OCI-LY7 (cell line): ENCODE results near the gene DPYSL5. TPM values are rescaled to one million over a fixed set of nuclear protein-coding genes. Genes with fewer than 3 reads are reported as not detected.

Source experiments
- BruUV-seq: library from RNA; stranded (reverse); fragments of 400-500 nt; replicated peaks from 2 replicates; lab custom pipeline; 2021; lab: Mats Ljungman, UMichigan
- CTCF ChIA-PET: fragments of 300-600 bp; sonication (Branson Sonifier 250); formaldehyde crosslinking; loops from one replicate; lab custom pipeline; 2022; ENCODE audit warnings: antibody characterized with exemption; ENCODE audit not compliant: unreplicated experiment; lab: Charles Lee
- POLR2A ChIA-PET: fragments of 300-600 bp; sonication (Branson Sonifier 250); formaldehyde crosslinking; loops from one replicate; lab custom pipeline; 2022; ENCODE audit warnings: antibody characterized with exemption; lab: Charles Lee
- DNase-seq: peaks from one replicate; pipeline ENCODE4 v3.0.0-alpha.2; 2015; ENCODE audit warnings: low spot score
- H2AFZ ChIP-seq: fragments of 200-600 bp; sonication (generic), shearing (Covaris generic); 2 replicates; pipeline ENCODE4 v1.6.1; 2014; ENCODE audit warnings: mild to moderate bottlenecking, antibody characterized with exemption, low read length, moderate library complexity
- H3K27ac ChIP-seq: fragments of 200-600 bp; sonication (generic); 2 replicates; pipeline ENCODE4 v1.5.1; 2014; ENCODE audit warnings: mixed run types, low read depth, mild to moderate bottlenecking, moderate library complexity, low read length, inconsistent platforms; ENCODE audit not compliant: poor library complexity, severe bottlenecking
- H3K36me3 ChIP-seq: fragments of 200-600 bp; sonication (generic); 2 replicates; pipeline ENCODE4 v1.6.1; 2014; ENCODE audit warnings: mild to moderate bottlenecking, antibody characterized with exemption, low read length, moderate library complexity, mixed read lengths; ENCODE audit not compliant: insufficient read depth
- H3K4me1 ChIP-seq: fragments of 200-600 bp; sonication (generic); 2 replicates; pipeline ENCODE4 v1.5.1; 2014; ENCODE audit warnings: mild to moderate bottlenecking, low read length; ENCODE audit not compliant: insufficient read depth, poor library complexity, severe bottlenecking
- H3K4me2 ChIP-seq: fragments of 200-600 bp; sonication (generic); 2 replicates; pipeline ENCODE4 v1.6.1; 2014; ENCODE audit warnings: mild to moderate bottlenecking, low read length
- H3K4me3 ChIP-seq: fragments of 200-600 bp; sonication (generic); 2 replicates; pipeline ENCODE4 v1.5.1; 2014; ENCODE audit warnings: mild to moderate bottlenecking, low read depth, low read length; ENCODE audit not compliant: poor library complexity, severe bottlenecking
- H3K79me2 ChIP-seq: fragments of 200-600 bp; sonication (generic); 2 replicates; pipeline ENCODE4 v1.6.1; 2016; ENCODE audit warnings: low read depth, mild to moderate bottlenecking, low read length, moderate library complexity, mixed read lengths; ENCODE audit not compliant: insufficient read depth
- H3K9me2 ChIP-seq: fragments of 200-600 bp; sonication (generic); 2 replicates; pipeline ENCODE4 v1.6.1; 2016; ENCODE audit warnings: mild to moderate bottlenecking, low read length, mixed read lengths; ENCODE audit not compliant: insufficient read depth
- H3K9me3 ChIP-seq: fragments of 200-600 bp; sonication (generic); 2 replicates; pipeline ENCODE4 v1.6.1; 2014; ENCODE audit warnings: mild to moderate bottlenecking, mixed run types, low read length, mixed read lengths
- H4K20me1 ChIP-seq: fragments of 200-600 bp; sonication (generic); 2 replicates; pipeline ENCODE4 v1.6.1; 2014; ENCODE audit warnings: mild to moderate bottlenecking, antibody characterized with exemption, low read length, moderate library complexity, mixed read lengths; ENCODE audit not compliant: insufficient read depth
- CTCF ChIP-seq: fragments of 200-600 bp; sonication (generic); conservative IDR thresholded peaks from 2 replicates; pipeline ENCODE4 v1.5.1; 2014; ENCODE audit warnings: mild to moderate bottlenecking, antibody characterized with exemption, low read length, moderate library complexity, mixed read lengths
- EZH2phosphoT487 ChIP-seq: fragments of 200-600 bp; sonication (generic); IDR thresholded peaks from 2 replicates; pipeline ENCODE4 v1.6.1; 2018; ENCODE audit warnings: low read depth, borderline replicate concordance, mild to moderate bottlenecking, mixed run types, antibody characterized with exemption, low read length, moderate library complexity, mixed read lengths
- intact Hi-C: fragments of 100-400 bp; cut with micrococcal nuclease; formaldehyde crosslinking; loops from one replicate; pipeline ENCODE4 v1.10.0; 2022; ENCODE audit not compliant: unreplicated experiment
- total RNA-seq, 2 experiments: library from RNA; depleted of rRNA in 1 of 2; stranded (reverse); fragments of >200 nt in 1 of 2; shearing (Covaris generic) in 1 of 2; gene quantifications; 2 replicates each; pipeline ENCODE4 v1.2.3, GENCODE V29; 2014 to 2022

The DPYSL5 gene
- total RNA-seq, 2 experiments from 2014 or later = not detected

GRCh38 chr2:26860211-26860850 lies 12.4 kb downstream of the DPYSL5 start:
- H4K20me1 ChIP-seq = no peaks in the 10 kb centered on the region
- ChIA-PET CTCF (interaction anchor here (1.2 kb wide), 1 partner anchor 62 kb away, joined by 3 read pairs; no protein-coding TSS in a partner anchor), POLR2A (no interaction called here)
- intact Hi-C loops = no loop called here
- H3K4me2 ChIP-seq = no peak overlapping the region
- no peaks in the 10 kb centered on the region for H3K79me2 ChIP-seq
- no TSS peak for BruUV-seq
- no peaks in the 10 kb centered on the region for H3K9me3 ChIP-seq
- H3K4me3 ChIP-seq = no peak overlapping the region
- no peaks in the 10 kb centered on the region for H3K4me1 ChIP-seq
- H3K9me2 ChIP-seq = no peaks in the 10 kb centered on the region
- H3K27ac ChIP-seq = no peak overlapping the region
- no peak for DNase-seq
- no peak overlapping the region for H2AFZ ChIP-seq
- no peak for TF ChIP-seq EZH2phosphoT487
- no peak for TF ChIP-seq CTCF
- H3K36me3 ChIP-seq = no peaks in the 10 kb centered on the region

GRCh38 chr2:26861610-26862224 lies 13.8 kb downstream of the DPYSL5 start:
- BruUV-seq = no TSS peak
- CTCF ChIA-PET = interaction anchor here (0.7 kb wide), 1 partner anchor 9 kb away, joined by 3 read pairs; no protein-coding TSS in a partner anchor
- Histone ChIP-seq H3K9me2 (no peaks in the 10 kb centered on the region), H3K79me2 (no peaks in the 10 kb centered on the region), H3K36me3 (no peaks in the 10 kb centered on the region), H3K4me1 (no peaks in the 10 kb centered on the region), H4K20me1 (no peaks in the 10 kb centered on the region), H3K9me3 (no peaks in the 10 kb centered on the region), H3K27ac (no peak overlapping the region), H3K4me3 (no peak overlapping the region), H3K4me2 (no peak overlapping the region), H2AFZ (no peak overlapping the region)
- no peak for DNase-seq
- TF ChIP-seq EZH2phosphoT487 = no peak
- TF ChIP-seq CTCF = no peak
- intact Hi-C loops = no loop called here
- POLR2A ChIA-PET = no interaction called here

- ChIA-PET POLR2A (no interaction called here), CTCF (no interaction called here)
- no peaks in the 10 kb centered on the region for H3K79me2 ChIP-seq
- H3K4me3 ChIP-seq = no peak overlapping the region
- no peak for TF ChIP-seq CTCF
- no peak for TF ChIP-seq EZH2phosphoT487
- H3K9me2 ChIP-seq = no peaks in the 10 kb centered on the region
- H3K4me2 ChIP-seq = no peak overlapping the region
- H3K9me3 ChIP-seq = no peaks in the 10 kb centered on the region
- intact Hi-C loops = no loop called here
- H3K36me3 ChIP-seq = no peaks in the 10 kb centered on the region
- no TSS peak for BruUV-seq
- no peak for DNase-seq
- H3K27ac ChIP-seq = no peak overlapping the region
- H3K4me1 ChIP-seq = no peaks in the 10 kb centered on the region
- no peaks in the 10 kb centered on the region for H4K20me1 ChIP-seq
- H2AFZ ChIP-seq = no peak overlapping the region
Measured at GRCh38 chr2:26864226-26864625, 16.3 kb downstream of the DPYSL5 start.
